ENCODE results near the gene NQO2. TPM values are rescaled to one million over a fixed set of nuclear protein-coding genes. Genes with fewer than 3 reads are reported as not detected.
"Not testable (repeated sequence)": the region's sequence is repeated elsewhere in the genome, so short reads cannot be mapped to it uniquely, and the experiment has no call there.

Gene NQO2
- total RNA-seq, 1 experiment from 2014 or later: 26.8 TPM

DNA sequence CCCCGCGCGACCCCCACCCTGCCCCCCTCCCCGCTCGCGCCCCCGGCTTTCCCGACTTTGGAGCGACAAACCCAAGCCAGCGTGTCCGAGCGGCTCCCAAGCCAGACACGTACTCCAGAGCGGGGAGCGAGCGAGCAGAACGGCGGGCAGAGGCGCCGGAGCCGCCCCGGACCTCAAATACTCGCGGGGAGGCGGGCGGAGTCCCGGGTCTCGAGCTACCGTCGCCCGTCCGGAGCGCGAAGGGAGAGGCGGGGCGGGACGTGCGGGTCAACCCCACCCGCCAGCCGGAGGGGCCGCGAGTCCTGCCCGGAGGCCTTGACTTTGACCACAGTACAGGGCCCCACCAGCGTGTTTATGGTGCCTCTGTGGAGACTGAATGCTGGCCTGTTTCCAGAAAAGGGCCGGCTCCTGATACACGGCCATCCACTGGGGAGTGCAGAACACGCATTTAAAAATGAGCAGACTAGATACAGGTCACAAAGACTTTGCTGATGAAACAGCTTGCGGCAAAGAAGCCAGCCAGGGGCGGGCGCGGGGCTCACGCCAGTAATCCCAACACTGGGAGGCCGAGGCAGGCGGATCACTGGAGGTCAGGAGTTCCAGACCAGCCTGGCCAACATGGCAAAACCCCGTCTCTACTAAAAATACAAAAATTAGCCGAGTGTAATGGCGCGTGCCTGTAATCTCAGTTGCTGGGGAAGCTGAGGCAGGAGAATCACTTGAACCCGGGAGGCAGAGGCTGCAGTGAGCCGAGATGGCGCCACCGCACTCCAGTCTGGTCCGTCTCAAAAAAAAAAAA is 28.1 kb upstream of the NQO2 start, which contains the start of gene SERPINB6:
Gene SERPINB6, minus strand, starts transcription at position 148 of the 799 bp plus-strand sequence. CDS start 12,235 bp downstream, outside the sequence.
- no peaks in the 10 kb centered on the region for H3K36me3 ChIP-seq (ENCODE audit: low read depth, low read length)
- ATAC-seq (peak; percentile 75), DNase-seq (peak; percentile 56)
- H3K79me2 ChIP-seq (ENCODE audit: low read length): peaks cover 57% of the 10 kb centered on the region
- H3K4me1 ChIP-seq (ENCODE audit: insufficient read depth, low read length): peaks cover 32% of the 10 kb centered on the region
- no peaks in the 10 kb centered on the region for H3K9me3 ChIP-seq (ENCODE audit: low read length)
- peak within 1 kb of the TSS; percentile 91 for H2AFZ ChIP-seq (ENCODE audit: low read length)
- intact Hi-C loops (cut with micrococcal nuclease): loop anchor here (1.0 kb wide), 1 partner anchor 18 kb away; no protein-coding TSS in a partner anchor
- BruUV-seq (replicated peaks): TSS peak; percentile 71
- TF ChIP-seq EZH2 (IDR thresholded peaks at IDR 0.05; ENCODE audit: low read length, unreplicated experiment) (no peak), EZH2phosphoT487 (IDR thresholded peaks at IDR 0.05; ENCODE audit: borderline replicate concordance, low read length) (no peak)
- TF ChIP-seq, protein P1, sequence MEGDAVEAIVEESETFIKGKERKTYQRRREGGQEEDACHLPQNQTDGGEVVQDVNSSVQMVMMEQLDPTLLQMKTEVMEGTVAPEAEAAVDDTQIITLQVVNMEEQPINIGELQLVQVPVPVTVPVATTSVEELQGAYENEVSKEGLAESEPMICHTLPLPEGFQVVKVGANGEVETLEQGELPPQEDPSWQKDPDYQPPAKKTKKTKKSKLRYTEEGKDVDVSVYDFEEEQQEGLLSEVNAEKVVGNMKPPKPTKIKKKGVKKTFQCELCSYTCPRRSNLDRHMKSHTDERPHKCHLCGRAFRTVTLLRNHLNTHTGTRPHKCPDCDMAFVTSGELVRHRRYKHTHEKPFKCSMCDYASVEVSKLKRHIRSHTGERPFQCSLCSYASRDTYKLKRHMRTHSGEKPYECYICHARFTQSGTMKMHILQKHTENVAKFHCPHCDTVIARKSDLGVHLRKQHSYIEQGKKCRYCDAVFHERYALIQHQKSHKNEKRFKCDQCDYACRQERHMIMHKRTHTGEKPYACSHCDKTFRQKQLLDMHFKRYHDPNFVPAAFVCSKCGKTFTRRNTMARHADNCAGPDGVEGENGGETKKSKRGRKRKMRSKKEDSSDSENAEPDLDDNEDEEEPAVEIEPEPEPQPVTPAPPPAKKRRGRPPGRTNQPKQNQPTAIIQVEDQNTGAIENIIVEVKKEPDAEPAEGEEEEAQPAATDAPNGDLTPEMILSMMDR (conservative IDR thresholded peaks at IDR 0.05; ENCODE audit: low read depth, low read length): no peak; the same call in 1 of the 2 replicates
- ChIA-PET CTCF (interaction anchor here (0.6 kb wide), 1 partner anchor 186 kb away, joined by 9 read pairs; the partner anchor contains the start of gene TUBB2A), POLR2A (ENCODE audit: unreplicated experiment) (interaction anchor here (0.5 to 0.6 kb wide), 5 partner anchors 8 to 1201 kb away, joined by 4 to 19 read pairs (median 5); no protein-coding TSS in a partner anchor)
- peak within 1 kb of the TSS; percentile 80 for H3K27ac ChIP-seq (ENCODE audit: low read length)
- no peaks in the 10 kb centered on the region for H3K27me3 ChIP-seq (ENCODE audit: low read length)
- no peaks in the 10 kb centered on the region for H3K9me2 ChIP-seq (replicated peaks; ENCODE audit: low read length)
- H3K9ac ChIP-seq (ENCODE audit: low read length): peak within 1 kb of the TSS; percentile 92
- H3K4me3 ChIP-seq (ENCODE audit: low read length): peak within 1 kb of the TSS; percentile 87
- no peaks in the 10 kb centered on the region for H4K20me1 ChIP-seq (ENCODE audit: low read length)
- peak within 1 kb of the TSS; percentile 83 for H3K4me2 ChIP-seq (ENCODE audit: low read length)
- H3F3A ChIP-seq (ENCODE audit: low read length, unreplicated experiment): no peaks in the 10 kb centered on the region

DNA sequence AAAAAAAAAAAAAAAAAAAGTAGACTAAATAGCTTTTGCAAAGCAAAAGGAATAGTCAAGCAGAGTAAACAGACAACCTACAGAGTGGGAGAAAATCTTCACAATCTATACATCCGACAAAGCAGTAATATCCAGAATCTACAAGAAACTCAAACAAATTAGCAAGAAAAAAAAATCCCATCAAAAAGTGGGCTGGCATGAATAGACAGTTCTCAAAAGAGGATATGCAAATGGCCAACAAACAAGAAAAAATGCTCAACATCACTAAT is 27.5 kb upstream of the NQO2 start:
- H3F3A ChIP-seq (ENCODE audit: low read length, unreplicated experiment); DNase-seq; H4K20me1 ChIP-seq (ENCODE audit: low read length); BruUV-seq (replicated peaks); H3K27me3 ChIP-seq (ENCODE audit: low read length); intact Hi-C loops (cut with micrococcal nuclease); H3K9me2 ChIP-seq (replicated peaks; ENCODE audit: low read length); H3K9me3 ChIP-seq (ENCODE audit: low read length); ATAC-seq; H3K36me3 ChIP-seq (ENCODE audit: low read depth, low read length): not testable (repeated sequence)
- peak overlapping the region; percentile 83 for H3K4me2 ChIP-seq (ENCODE audit: low read length)
- H3K4me3 ChIP-seq (ENCODE audit: low read length): peak overlapping the region; percentile 87
- POLR2A ChIA-PET (ENCODE audit: unreplicated experiment): interaction anchor here (0.6 kb wide), 3 partner anchors 8 to 1202 kb away, joined by 4 to 6 read pairs (median 4); no protein-coding TSS in a partner anchor
- peaks cover 38% of the 10 kb centered on the region for H3K4me1 ChIP-seq (ENCODE audit: insufficient read depth, low read length)
- H3K9ac ChIP-seq (ENCODE audit: low read length): peak overlapping the region; percentile 92
- H3K79me2 ChIP-seq (ENCODE audit: low read length): peaks cover 52% of the 10 kb centered on the region
- peak overlapping the region; percentile 91 for H2AFZ ChIP-seq (ENCODE audit: low read length)
- peak overlapping the region; percentile 80 for H3K27ac ChIP-seq (ENCODE audit: low read length)
- CTCF ChIA-PET: interaction anchor here (0.6 kb wide), 1 partner anchor 185 kb away, joined by 9 read pairs; the partner anchor contains the start of gene TUBB2A

DNA sequence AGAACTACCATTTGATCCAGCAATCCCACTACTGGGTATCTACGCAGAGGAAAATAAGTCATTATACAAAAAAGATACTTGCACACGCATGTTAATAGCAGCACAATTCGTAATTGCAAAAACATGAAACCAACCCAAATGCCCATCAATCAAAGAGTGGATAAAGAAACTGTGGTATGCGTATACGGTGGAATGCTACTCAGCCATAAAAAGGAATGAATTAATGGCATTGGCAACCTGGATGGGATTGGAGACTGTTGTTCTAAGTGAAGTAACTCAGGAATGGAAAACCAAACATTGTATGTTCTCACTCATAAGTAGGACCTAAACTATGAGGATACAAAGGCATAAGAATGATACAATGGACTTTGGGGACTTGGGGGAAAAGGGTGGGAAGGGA is 27.0 kb upstream of the NQO2 start:
- H3K27me3 ChIP-seq (ENCODE audit: low read length); BruUV-seq (replicated peaks); DNase-seq; H3K27ac ChIP-seq (ENCODE audit: low read length); H3K9me3 ChIP-seq (ENCODE audit: low read length); H2AFZ ChIP-seq (ENCODE audit: low read length); H3K36me3 ChIP-seq (ENCODE audit: low read depth, low read length); H3K4me2 ChIP-seq (ENCODE audit: low read length); H3K9ac ChIP-seq (ENCODE audit: low read length); intact Hi-C loops (cut with micrococcal nuclease); ATAC-seq; H4K20me1 ChIP-seq (ENCODE audit: low read length); H3F3A ChIP-seq (ENCODE audit: low read length, unreplicated experiment); H3K9me2 ChIP-seq (replicated peaks; ENCODE audit: low read length); H3K4me3 ChIP-seq (ENCODE audit: low read length): not testable (repeated sequence)
- ChIA-PET CTCF (interaction anchor here (0.6 kb wide), 1 partner anchor 184 kb away, joined by 9 read pairs; the partner anchor contains the start of gene TUBB2A), POLR2A (ENCODE audit: unreplicated experiment) (interaction anchor here (0.6 kb wide), 3 partner anchors 7 to 1202 kb away, joined by 4 to 6 read pairs (median 4); no protein-coding TSS in a partner anchor)
- H3K4me1 ChIP-seq (ENCODE audit: insufficient read depth, low read length): peaks cover 43% of the 10 kb centered on the region
- peaks cover 47% of the 10 kb centered on the region for H3K79me2 ChIP-seq (ENCODE audit: low read length)

DNA sequence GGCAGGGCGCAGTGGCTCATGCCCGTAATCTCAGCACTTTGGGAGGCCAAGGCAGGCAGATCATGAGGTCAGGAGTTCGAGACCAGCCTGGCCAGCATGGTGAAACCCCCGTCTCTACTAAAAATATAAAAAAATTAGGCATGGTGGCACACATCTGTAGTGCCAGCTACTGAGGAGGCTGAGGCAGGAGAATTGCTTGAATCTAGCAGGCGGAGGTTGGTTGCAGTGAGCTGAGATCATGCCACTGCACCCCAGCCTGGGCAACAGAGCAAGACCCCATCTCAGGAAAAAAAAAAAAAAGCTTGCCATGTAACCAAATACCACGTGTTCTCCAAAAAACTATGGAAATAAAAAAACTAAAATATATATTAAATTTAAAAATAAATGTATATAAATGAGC is 26.5 kb upstream of the NQO2 start:
- BruUV-seq (replicated peaks); CTCF ChIA-PET; H3K27ac ChIP-seq (ENCODE audit: low read length); intact Hi-C loops (cut with micrococcal nuclease); DNase-seq; H3K27me3 ChIP-seq (ENCODE audit: low read length); H3K4me2 ChIP-seq (ENCODE audit: low read length); H3K9me2 ChIP-seq (replicated peaks; ENCODE audit: low read length); H3K4me3 ChIP-seq (ENCODE audit: low read length); H3K9me3 ChIP-seq (ENCODE audit: low read length); ATAC-seq; H3K9ac ChIP-seq (ENCODE audit: low read length); H4K20me1 ChIP-seq (ENCODE audit: low read length); H2AFZ ChIP-seq (ENCODE audit: low read length); POLR2A ChIA-PET (ENCODE audit: unreplicated experiment); H3F3A ChIP-seq (ENCODE audit: low read length, unreplicated experiment); H3K36me3 ChIP-seq (ENCODE audit: low read depth, low read length): not testable (repeated sequence)
- H3K4me1 ChIP-seq (ENCODE audit: insufficient read depth, low read length): peaks cover 45% of the 10 kb centered on the region
- peaks cover 42% of the 10 kb centered on the region for H3K79me2 ChIP-seq (ENCODE audit: low read length)

Data from PC-3 (cell line).